GM12878 (cell line): ENCODE results near the gene CCDC12. TPM values are rescaled to one million over a fixed set of nuclear protein-coding genes. Genes with fewer than 3 reads are reported as not detected.

ENCODE experiments used
- ATAC-seq: fragments of 200-7000 bp; cut with Tn5 transposase; 3 replicates; pipeline ENCODE4 v1.9.1; 2020; ENCODE audit warnings: mild to moderate bottlenecking, moderate library complexity
- BruUV-seq: library from RNA; stranded (reverse); fragments of 400-500 nt; replicated peaks from 2 replicates; lab custom pipeline; 2021; lab: Mats Ljungman, UMichigan
- CTCF ChIA-PET: fragments of 300-600 bp; sonication (Branson Sonifier 250); formaldehyde crosslinking; extraction: SDS; loops from one replicate; lab custom pipeline; 2021; ENCODE audit warnings: inconsistent platforms; lab: Yijun Ruan, JAX
- POLR2A ChIA-PET: fragments of 350-600 bp; formaldehyde crosslinking; extraction: SDS; loops from one replicate; lab custom pipeline; 2021; ENCODE audit warnings: inconsistent platforms; lab: Charles Lee
- RAD21 ChIA-PET: fragments of 300-600 bp; sonication (Branson Sonifier 250); formaldehyde crosslinking; loops from one replicate; lab custom pipeline; 2023; ENCODE audit warnings: antibody characterized with exemption; ENCODE audit not compliant: unreplicated experiment; lab: Charles Lee
- SMC1A ChIA-PET: fragments of 300-600 bp; sonication (Branson Sonifier 250); formaldehyde crosslinking; loops from one replicate; lab custom pipeline; 2023; ENCODE audit not compliant: unreplicated experiment, uncharacterized antibody; lab: Charles Lee
- DNase-seq: peaks from one replicate; pipeline ENCODE4 v3.0.0-alpha.2; 2011; ENCODE audit warnings: low read depth, low spot score
- FAIRE-seq: peaks from 3 replicates; lab custom pipeline; 2011; peaks lifted over from hg19 to GRCh38; lab: Jason Lieb, UNC
- H2AFZ ChIP-seq: 2 replicates; pipeline ENCODE4 v1.6.0; 2011; ENCODE audit warnings: low read depth, low read length, control low read depth; ENCODE audit not compliant: control insufficient read depth
- H3K27ac ChIP-seq: 2 replicates; pipeline ENCODE4 v1.5.1; 2011; ENCODE audit warnings: control low read depth; ENCODE audit not compliant: control insufficient read depth, insufficient read depth
- H3K27me3 ChIP-seq, 2 experiments: replicated peaks in 1 of 2; 2 replicates each; pipeline versions ENCODE4 v1.6.0 to v1.6.1; 2011; ENCODE audit warnings: low read length in 1 of 2; ENCODE audit not compliant: control insufficient read depth in 2 of 2, insufficient read depth in 2 of 2
- H3K36me3 ChIP-seq, 2 experiments: 2 replicates each; pipeline ENCODE4 v1.5.1; 2011; ENCODE audit warnings: low read length in 1 of 2; ENCODE audit not compliant: control insufficient read depth in 2 of 2, insufficient read depth in 2 of 2
- H3K4me1 ChIP-seq: 2 replicates; pipeline ENCODE4 v1.6.1; 2011; ENCODE audit warnings: mild to moderate bottlenecking, low read length, moderate library complexity, mixed read lengths; ENCODE audit not compliant: control insufficient read depth, insufficient read depth
- H3K4me2 ChIP-seq: 2 replicates; pipeline ENCODE4 v1.6.0; 2011; ENCODE audit warnings: control low read depth; ENCODE audit not compliant: control insufficient read depth, insufficient read depth
- H3K4me3 ChIP-seq: fragments of 200-600 bp; sonication (generic); 2 replicates; pipeline ENCODE4 v1.5.1; 2016
- H3K79me2 ChIP-seq: 2 replicates; pipeline ENCODE4 v1.6.0; 2011; ENCODE audit warnings: low read length; ENCODE audit not compliant: control insufficient read depth, insufficient read depth
- H3K9ac ChIP-seq: 2 replicates; pipeline ENCODE4 v1.8.0; 2011; ENCODE audit warnings: low read length, control low read depth, mixed read lengths; ENCODE audit not compliant: control insufficient read depth, insufficient read depth
- H3K9me3 ChIP-seq: replicated peaks from 3 replicates; pipeline ENCODE4 v1.5.1; 2011; ENCODE audit warnings: mild to moderate bottlenecking, low read length; ENCODE audit not compliant: control insufficient read depth, insufficient read depth
- H4K20me1 ChIP-seq: 2 replicates; pipeline ENCODE4 v1.6.0; 2011; ENCODE audit not compliant: control insufficient read depth, insufficient read depth
- POLR2A ChIP-seq: IDR thresholded peaks from 2 replicates; pipeline ENCODE4 v1.6.1; 2011; ENCODE audit warnings: low read depth, mild to moderate bottlenecking, low read length
- ZBTB4 ChIP-seq: fragments of 450-650 bp; formaldehyde crosslinking; IDR thresholded peaks from 2 replicates; pipeline ENCODE4 v1.4.0; 2022; ENCODE audit warnings: mild to moderate bottlenecking, moderate library complexity
- WGBS: methylation state at CpG from one replicate; pipeline ENCODE4 v1.1.6; 2016; ENCODE audit warnings: low lambda C conversion rate; ENCODE audit not compliant: insufficient replicate concordance, insufficient coverage; ENCODE audit errors: missing lambda C conversion rate; 5-methylcytosine and 5-hydroxymethylcytosine counted together
- in situ Hi-C: fragments of 300-500 bp; cut with MboI; formaldehyde crosslinking; loops from 9 replicates; pipeline ENCODE4 v1.14.3; 2018; ENCODE audit warnings: mixed read lengths
- intact Hi-C: fragments of 100-400 bp; cut with micrococcal nuclease; formaldehyde crosslinking; loops from one replicate; pipeline ENCODE4 v1.14.2; 2022; ENCODE audit not compliant: unreplicated experiment
- polyA plus RNA-seq, 11 experiments: library from polyadenylated mRNA; depleted of rRNA in 4 of 11; unstranded in 6 of 11; stranded (reverse) in 5 of 11; fragments of >200 nt; fragmentation: Nextera tagmentation in 4 of 11; fragmentation: Illumina TruSeq in 1 of 11; extraction: Ambion mirVana in 4 of 11; extraction: Trizol in 1 of 11; gene quantifications; 1 replicate in 1 of 11; 2 replicates in 10 of 11; pipeline versions ENCODE4 v1.2.1 to v1.2.3, GENCODE V29; 2011 to 2016; ENCODE audit warnings: inconsistent platforms in 2 of 11, missing spikeins in 2 of 11, low read depth in 1 of 11
- total RNA-seq, 4 experiments: library from RNA; depleted of rRNA in 3 of 4; stranded (reverse); fragments of >200 nt in 3 of 4; fragmentation: Illumina TruSeq in 1 of 4; extraction: Trizol in 1 of 4; gene quantifications; 2 replicates each; pipeline versions ENCODE4 v1.2.1 to v1.2.3, GENCODE V29; 2013 to 2021

CCDC12 gene
- total and polyA plus RNA-seq, 10 of the 15 experiments (the other 5 are each of a cell fraction or from before 2014, with no cell fraction given): 9.2 to 91.4 (median 61.3) TPM

GRCh38 chr3:46935168-46935858, 41.2 kb downstream of the CCDC12 start:
- Histone ChIP-seq H3K36me3 (peaks cover 38 to 57% of the 10 kb centered on the region in 2 experiments), H3K4me3 (no peak overlapping the region), H3K9ac (no peak overlapping the region), H3K27ac (no peak overlapping the region), H2AFZ (no peak overlapping the region), H4K20me1 (no peaks in the 10 kb centered on the region), H3K4me2 (no peak overlapping the region), H3K79me2 (peaks cover 76% of the 10 kb centered on the region), H3K9me3 (no peaks in the 10 kb centered on the region; the same call in 2 of the 3 replicates), H3K4me1 (peaks cover 54% of the 10 kb centered on the region), H3K27me3 (no peaks in the 10 kb centered on the region)
- CTCF ChIA-PET: interaction anchor here (0.6 to 7.2 kb wide), 7 partner anchors 11 to 56 kb away, joined by 3 to 27 read pairs (median 5); no protein-coding TSS in a partner anchor
- intact Hi-C loops (no loop called here), in situ Hi-C loops (no loop called here)
- RAD21 ChIA-PET: interaction anchor here (0.7 to 2.6 kb wide), 4 partner anchors 12 to 47 kb away, joined by 3 to 8 read pairs (median 5); partner anchors contain the start of gene NBEAL2
- SMC1A ChIA-PET: interaction anchor here (0.8 to 17.5 kb wide), 9 partner anchors 8 to 63 kb away, joined by 3 to 298 read pairs (median 4); no protein-coding TSS in a partner anchor
- TF ChIP-seq ZBTB4: no peak
- TF ChIP-seq POLR2A: peak; percentile 4; the same call in 1 of the 2 replicates
- POLR2A ChIA-PET: interaction anchor here (1.3 to 12.6 kb wide), 4 partner anchors 7 to 44 kb away, joined by 3 to 163 read pairs (median 26); partner anchors contain the start of gene NBEAL2
- ATAC-seq: no peak
- BruUV-seq: no TSS peak
- 89% methylated on average over 7 of the region's 7 CpGs for WGBS
- DNase-seq: no peak
- FAIRE-seq: no peak
